ENCODE data around the gene GPX8.

- TF ChIP-seq CTCF (conservative IDR thresholded peaks at IDR 0.05; ENCODE audit: low read depth, low read length) (no peak), EZH2phosphoT487 (IDR thresholded peaks at IDR 0.05; ENCODE audit: borderline replicate concordance, low read length) (no peak)
Observed at GRCh38 chr5:55149308-55149795, 10.6 kb upstream of the GPX8 start.
